Lower leg skin (tissue), 4 donors: ENCODE results near the gene HNRNPF. TPM values are rescaled to one million over a fixed set of nuclear protein-coding genes. Genes with fewer than 3 reads are reported as not detected.
"Not testable (repeated sequence)": the region's sequence is repeated elsewhere in the genome, so short reads cannot be mapped to it uniquely, and the experiment has no call there.

Source experiments
- DNase-seq, 2 donors: peaks; one replicate each; pipeline ENCODE4 v3.0.0-alpha.2; 2019; ENCODE audit warnings: low spot score in 2 of 2
- H3K4me3 ChIP-seq: fragments of 200-600 bp; sonication (generic); 2 replicates; pipeline ENCODE4 v1.5.1; 2017; ENCODE audit warnings: mild to moderate bottlenecking, low read depth; ENCODE audit not compliant: poor library complexity, severe bottlenecking
- CTCF ChIP-seq, 3 donors: fragments of 450-650 bp; IDR thresholded peaks; one replicate each; pipeline ENCODE4 v1.5.1; 2016; ENCODE audit warnings: antibody characterized with exemption in 3 of 3, mild to moderate bottlenecking in 3 of 3, moderate library complexity in 2 of 3
- POLR2A ChIP-seq, 2 donors: fragments of 450-650 bp; IDR thresholded peaks; one replicate each; pipeline ENCODE4 v1.6.1; 2016 to 2017; ENCODE audit warnings: antibody characterized with exemption in 2 of 2, mild to moderate bottlenecking in 1 of 2, moderate library complexity in 1 of 2
- WGBS, 2 donors: methylation state at CpG; one replicate each; pipeline ENCODE4 v1.1.5; 2018; 5-methylcytosine and 5-hydroxymethylcytosine counted together
- intact Hi-C: fragments of 100-400 bp; cut with DNase I; formaldehyde crosslinking; loops from one replicate; pipeline ENCODE4 v1.15.0; 2023; ENCODE audit warnings: low total_unique reads
- total RNA-seq, 4 donors: library from RNA; depleted of rRNA; stranded (reverse); fragments of >200 nt; gene quantifications; one replicate each; pipeline ENCODE4 v1.1.0, GENCODE V29; 2016

HNRNPF gene
- total RNA-seq, 4 donors from 2014 or later = 227 to 254 (median 232) TPM

GRCh38 chr10:43339136-43339535 lies 69.8 kb downstream of the HNRNPF start:
- no peak for DNase-seq
- WGBS, 2 donors = 72% methylated on average over 11 of the region's 11 CpGs
- intact Hi-C loops = no loop called here
- no peak overlapping the region for H3K4me3 ChIP-seq
- TF ChIP-seq POLR2A (IDR thresholded peaks at IDR 0.05) = no peak
- no peak for TF ChIP-seq CTCF (IDR thresholded peaks at IDR 0.05)

GRCh38 chr10:43338117-43338516 lies 70.9 kb downstream of the HNRNPF start:
- intact Hi-C loops = no loop called here
- no peak overlapping the region for H3K4me3 ChIP-seq
- DNase-seq = no peak
- 50 to 65% methylated on average over 12 of the region's 12 CpGs for WGBS, 2 donors
- TF ChIP-seq CTCF (IDR thresholded peaks at IDR 0.05) = no peak
- no peak for TF ChIP-seq POLR2A (IDR thresholded peaks at IDR 0.05)

GRCh38 chr10:43337536-43337935 lies 71.5 kb downstream of the HNRNPF start:
- H3K4me3 ChIP-seq, intact Hi-C loops, DNase-seq: not testable (repeated sequence)
- WGBS, 2 donors = 36 to 49% methylated on average over 7 to 9 of the region's 9 CpGs

GRCh38 chr10:43336641-43337318 lies 72.2 kb downstream of the HNRNPF start:
- WGBS, 2 donors = 85 to 88% methylated on average over 9 of the region's 9 CpGs
- DNase-seq = no peak
- no peak overlapping the region for H3K4me3 ChIP-seq
- no peak for TF ChIP-seq POLR2A (IDR thresholded peaks at IDR 0.05)
- TF ChIP-seq CTCF (IDR thresholded peaks at IDR 0.05) = no peak
- intact Hi-C loops = no loop called here

- TF ChIP-seq CTCF (IDR thresholded peaks at IDR 0.05) (no peak), POLR2A (IDR thresholded peaks at IDR 0.05) (no peak)
- intact Hi-C loops = no loop called here
- 77 to 88% methylated on average over 3 of the region's 3 CpGs for WGBS, 2 donors
- DNase-seq = no peak
- no peak overlapping the region for H3K4me3 ChIP-seq
Observed at GRCh38 chr10:43336061-43336460, 72.9 kb downstream of the HNRNPF start.

Other genes with a start within 250 kb of the HNRNPF start
- 1 to 10 TPM in 3 of 4 donors, under 1 TPM in 1; 0.15 to 3.3 (median 1.6) TPM for gene RASGEF1A, start 142.1 kb downstream of the HNRNPF start, total RNA-seq
- not detected for gene FXYD4, start 37.5 kb downstream of the HNRNPF start, total RNA-seq
- gene ZNF487, start 27.9 kb upstream of the HNRNPF start, total RNA-seq = 1 to 10 TPM; 2.9 to 7.2 (median 3.7) TPM
- 1 to 10 TPM in 1 of 4 donors, under 1 TPM in 3; 0.23 to 1.1 (median 0.72) TPM for gene ZNF239, start 165.4 kb upstream of the HNRNPF start, total RNA-seq
- gene ZNF485, start 197.3 kb upstream of the HNRNPF start, total RNA-seq = 1 to 10 TPM; 2.4 to 7.9 (median 4.7) TPM
- 10 to 100 TPM; 27.3 to 36.8 (median 33.4) TPM for gene ZNF32, start 239.7 kb upstream of the HNRNPF start, total RNA-seq